ENCODE data around the gene SERPINB1. TPM values are rescaled to one million over a fixed set of nuclear protein-coding genes. Genes with fewer than 3 reads are reported as not detected.

The SERPINB1 gene
- polyA plus RNA-seq, 1 of the 3 experiments (the other 2 are of a cell fraction) = 9.4 TPM

DNA sequence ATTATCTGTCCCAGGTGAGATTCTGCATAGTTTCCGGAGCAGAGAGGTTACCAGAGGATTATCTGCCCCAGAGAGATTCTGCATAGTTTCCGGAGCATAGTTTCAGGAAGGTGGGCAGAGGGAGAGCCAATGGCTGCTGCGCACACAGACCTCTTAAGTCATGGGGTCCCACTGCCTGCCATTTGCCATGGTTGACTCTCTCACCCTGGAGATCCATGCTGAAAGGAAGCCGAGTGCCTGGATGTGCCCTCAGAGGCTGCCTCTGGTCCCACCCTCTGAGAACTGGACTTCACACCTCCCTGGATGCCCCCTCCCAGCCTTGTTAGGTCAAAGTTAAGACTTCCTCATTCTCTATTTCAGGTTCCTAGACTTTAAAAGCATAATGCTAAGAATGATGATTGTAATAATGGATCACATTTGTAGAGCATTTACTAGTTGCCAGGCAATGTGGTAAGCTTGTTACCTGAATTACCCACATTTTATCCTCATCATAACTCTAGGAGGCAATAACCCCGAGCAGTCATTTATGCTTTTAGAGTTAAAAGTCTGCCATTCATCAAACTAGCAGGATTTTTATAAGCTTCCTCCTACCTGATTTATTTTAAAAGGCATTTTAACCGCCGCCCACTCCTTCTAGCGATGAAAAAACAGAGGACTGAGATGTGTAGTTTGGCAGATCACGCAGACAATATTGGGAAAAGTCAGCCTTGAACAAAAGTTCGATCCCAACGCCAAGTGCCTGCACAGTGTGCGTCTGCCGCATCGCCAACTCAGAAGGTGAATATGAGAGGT, 49.5 kb upstream of the SERPINB1 start:
- no peaks in the 10 kb centered on the region for H3F3A ChIP-seq (replicated peaks; ENCODE audit: insufficient read depth)
- no peak overlapping the region for H3K4me3 ChIP-seq (ENCODE audit: low read depth in 2 of 2, low read length in 1 of 2)
- H3K4me1 ChIP-seq (ENCODE audit: control insufficient read depth in 1 of 2, insufficient read depth in 2 of 2, low read depth in 1 of 2, low read length in 1 of 2) = no peaks in the 10 kb centered on the region
- no peaks in the 10 kb centered on the region for H3K9me3 ChIP-seq
- DNase-seq = no peak
- H3K4me2 ChIP-seq = no peak overlapping the region
- POLR2A ChIA-PET = no interaction called here
- no peak overlapping the region for H2AFZ ChIP-seq (ENCODE audit: low read depth)
- H3K9me2 ChIP-seq = no peaks in the 10 kb centered on the region
- no peaks in the 10 kb centered on the region for H3K36me3 ChIP-seq (replicated peaks in 1 of 2; ENCODE audit: control insufficient read depth in 1 of 2, insufficient read depth in 2 of 2, low read length in 1 of 2)
- H3K27ac ChIP-seq (ENCODE audit: low read depth in 2 of 2, low read length in 1 of 2) = no peak overlapping the region
- H3K27me3 ChIP-seq (ENCODE audit: insufficient read depth) = no peaks in the 10 kb centered on the region
- no peaks in the 10 kb centered on the region for H4K20me1 ChIP-seq (ENCODE audit: insufficient read depth)
- no peak for TF ChIP-seq RXRA (IDR thresholded peaks at IDR 0.05; ENCODE audit: borderline replicate concordance, low read depth)
- TF ChIP-seq, protein P1, sequence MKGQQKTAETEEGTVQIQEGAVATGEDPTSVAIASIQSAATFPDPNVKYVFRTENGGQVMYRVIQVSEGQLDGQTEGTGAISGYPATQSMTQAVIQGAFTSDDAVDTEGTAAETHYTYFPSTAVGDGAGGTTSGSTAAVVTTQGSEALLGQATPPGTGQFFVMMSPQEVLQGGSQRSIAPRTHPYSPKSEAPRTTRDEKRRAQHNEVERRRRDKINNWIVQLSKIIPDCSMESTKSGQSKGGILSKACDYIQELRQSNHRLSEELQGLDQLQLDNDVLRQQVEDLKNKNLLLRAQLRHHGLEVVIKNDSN (IDR thresholded peaks at IDR 0.05; ENCODE audit: borderline replicate concordance, low read depth) = no peak
- H3K79me2 ChIP-seq (ENCODE audit: insufficient read depth) = no peaks in the 10 kb centered on the region
- CTCF ChIA-PET = interaction anchor here (1.3 kb wide), 1 partner anchor 61 kb away, joined by 4 read pairs; no protein-coding TSS in a partner anchor
- H3K9ac ChIP-seq = no peak overlapping the region
- 89% methylated on average over 13 of the region's 14 CpGs for WGBS (ENCODE audit: low lambda C conversion rate)

DNA sequence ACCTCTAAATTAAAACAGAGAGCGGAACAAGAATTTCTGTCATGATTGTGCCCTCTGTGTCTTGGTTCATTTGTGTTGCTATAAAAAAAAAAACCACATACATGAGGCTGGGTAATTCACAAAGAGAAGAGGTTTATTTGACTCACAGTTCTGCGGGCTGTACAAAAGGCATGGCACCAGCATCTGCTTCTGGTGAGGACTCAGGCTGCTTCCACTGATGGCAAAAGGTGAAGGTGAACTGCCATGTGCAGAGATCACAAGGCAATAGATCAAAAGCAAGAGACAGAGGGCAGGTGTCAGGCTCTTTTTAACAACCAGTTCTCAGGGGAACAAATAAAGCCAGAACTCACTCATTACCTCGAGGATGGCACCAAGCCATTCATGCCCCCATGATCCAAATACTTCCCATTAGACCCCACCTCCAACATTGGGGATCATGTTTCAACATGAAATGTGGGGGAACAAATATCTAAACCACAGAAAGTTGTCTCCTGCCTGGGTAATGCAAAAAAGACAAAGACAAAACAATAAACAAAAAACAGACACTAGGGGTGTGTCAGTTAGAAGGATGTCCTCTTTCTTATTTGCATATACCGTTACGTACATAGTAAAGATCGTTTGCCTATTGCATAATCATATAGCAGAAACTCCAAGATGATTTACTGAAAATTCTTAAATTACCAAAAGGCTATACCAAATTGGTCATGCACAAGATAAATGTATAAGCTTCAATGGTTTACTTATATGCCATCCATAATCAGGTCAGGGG, 44.5 kb upstream of the SERPINB1 start:
- Histone ChIP-seq H3K4me1 (ENCODE audit: control insufficient read depth in 1 of 2, insufficient read depth in 2 of 2, low read depth in 1 of 2, low read length in 1 of 2) (no peaks in the 10 kb centered on the region), H3K9me2 (no peaks in the 10 kb centered on the region), H3K27ac (ENCODE audit: low read depth in 2 of 2, low read length in 1 of 2) (no peak overlapping the region), H3F3A (replicated peaks; ENCODE audit: insufficient read depth) (no peaks in the 10 kb centered on the region), H3K27me3 (ENCODE audit: insufficient read depth) (no peaks in the 10 kb centered on the region), H3K4me3 (ENCODE audit: low read depth in 2 of 2, low read length in 1 of 2) (no peak overlapping the region), H4K20me1 (ENCODE audit: insufficient read depth) (no peaks in the 10 kb centered on the region), H3K79me2 (ENCODE audit: insufficient read depth) (no peaks in the 10 kb centered on the region), H3K4me2 (no peak overlapping the region), H3K9me3 (no peaks in the 10 kb centered on the region), H2AFZ (ENCODE audit: low read depth) (no peak overlapping the region), H3K9ac (no peak overlapping the region), H3K36me3 (replicated peaks in 1 of 2; ENCODE audit: control insufficient read depth in 1 of 2, insufficient read depth in 2 of 2, low read length in 1 of 2) (no peaks in the 10 kb centered on the region)
- TF ChIP-seq TAF1 (IDR thresholded peaks at IDR 0.05; ENCODE audit: borderline replicate concordance, low read depth, low read length) = no peak
- no peak for TF ChIP-seq GATA2 (CRISPR knock-in tag; IDR thresholded peaks at IDR 0.05)
- no peak for TF ChIP-seq IRF3 (IDR thresholded peaks at IDR 0.05; ENCODE audit: low read depth, low read length)
- TF ChIP-seq, protein P2, sequence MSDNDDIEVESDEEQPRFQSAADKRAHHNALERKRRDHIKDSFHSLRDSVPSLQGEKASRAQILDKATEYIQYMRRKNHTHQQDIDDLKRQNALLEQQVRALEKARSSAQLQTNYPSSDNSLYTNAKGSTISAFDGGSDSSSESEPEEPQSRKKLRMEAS (IDR thresholded peaks at IDR 0.05; ENCODE audit: low read depth) = no peak
- no peak for TF ChIP-seq TEAD4 (IDR thresholded peaks at IDR 0.05; ENCODE audit: borderline replicate concordance, insufficient read depth)
- no peak for TF ChIP-seq RAD21 (IDR thresholded peaks at IDR 0.05; ENCODE audit: low read length)
- TF ChIP-seq CHD2 (IDR thresholded peaks at IDR 0.05; ENCODE audit: low read length, partially characterized antibody) = no peak
- TF ChIP-seq SIN3A (IDR thresholded peaks at IDR 0.05; ENCODE audit: borderline replicate concordance, low read depth, low read length) = no peak
- TF ChIP-seq FOSL2 (IDR thresholded peaks at IDR 0.05; ENCODE audit: borderline replicate concordance, low read depth) = no peak
- TF ChIP-seq EZH2phosphoT487 (IDR thresholded peaks at IDR 0.05; ENCODE audit: borderline replicate concordance, low read depth) = no peak
- TF ChIP-seq, protein P1 (IDR thresholded peaks at IDR 0.05; ENCODE audit: borderline replicate concordance, low read depth) = no peak
- TF ChIP-seq FOXM1 (IDR thresholded peaks at IDR 0.05; ENCODE audit: low read depth) = no peak
- no peak for TF ChIP-seq GABPA (IDR thresholded peaks at IDR 0.05; ENCODE audit: low read depth)
- no peak for TF ChIP-seq RCOR1 (IDR thresholded peaks at IDR 0.05; ENCODE audit: low read length)
- no peak for TF ChIP-seq TCF12 (IDR thresholded peaks at IDR 0.05)
- no peak for TF ChIP-seq MEF2A (IDR thresholded peaks at IDR 0.05; ENCODE audit: borderline replicate concordance, low read depth)
- TF ChIP-seq NRF1 (IDR thresholded peaks at IDR 0.05; ENCODE audit: low read depth, low read length) = no peak
- TF ChIP-seq, protein P3, sequence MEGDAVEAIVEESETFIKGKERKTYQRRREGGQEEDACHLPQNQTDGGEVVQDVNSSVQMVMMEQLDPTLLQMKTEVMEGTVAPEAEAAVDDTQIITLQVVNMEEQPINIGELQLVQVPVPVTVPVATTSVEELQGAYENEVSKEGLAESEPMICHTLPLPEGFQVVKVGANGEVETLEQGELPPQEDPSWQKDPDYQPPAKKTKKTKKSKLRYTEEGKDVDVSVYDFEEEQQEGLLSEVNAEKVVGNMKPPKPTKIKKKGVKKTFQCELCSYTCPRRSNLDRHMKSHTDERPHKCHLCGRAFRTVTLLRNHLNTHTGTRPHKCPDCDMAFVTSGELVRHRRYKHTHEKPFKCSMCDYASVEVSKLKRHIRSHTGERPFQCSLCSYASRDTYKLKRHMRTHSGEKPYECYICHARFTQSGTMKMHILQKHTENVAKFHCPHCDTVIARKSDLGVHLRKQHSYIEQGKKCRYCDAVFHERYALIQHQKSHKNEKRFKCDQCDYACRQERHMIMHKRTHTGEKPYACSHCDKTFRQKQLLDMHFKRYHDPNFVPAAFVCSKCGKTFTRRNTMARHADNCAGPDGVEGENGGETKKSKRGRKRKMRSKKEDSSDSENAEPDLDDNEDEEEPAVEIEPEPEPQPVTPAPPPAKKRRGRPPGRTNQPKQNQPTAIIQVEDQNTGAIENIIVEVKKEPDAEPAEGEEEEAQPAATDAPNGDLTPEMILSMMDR (IDR thresholded peaks at IDR 0.05) = no peak
- POLR2A ChIA-PET = no interaction called here
- CTCF ChIA-PET = no interaction called here
- DNase-seq = no peak
- WGBS (ENCODE audit: low lambda C conversion rate) = 45% methylated on average over 6 of the region's 6 CpGs
